GM18517 (cell line): ENCODE measurements around the gene HNRNPL.

Source experiments
- ATAC-seq: cut with Tn5 transposase; IDR thresholded peaks from one replicate; pipeline ENCODE4 v1.9.1; 2021; ENCODE audit warnings: mild to moderate bottlenecking, moderate library complexity; ENCODE audit not compliant: unreplicated experiment

The HNRNPL gene

GRCh38 chr19:38846097-38846496, 3.7 kb downstream of the HNRNPL start:
- ATAC-seq = no peak

- ATAC-seq = no peak
These were observed 4.3 kb downstream of the HNRNPL start for GRCh38 chr19:38845374-38846024.

GRCh38 chr19:38844093-38844686, 5.6 kb downstream of the HNRNPL start:
- ATAC-seq = no peak

GRCh38 chr19:38843175-38843758, 6.5 kb downstream of the HNRNPL start:
- ATAC-seq = no peak

- no peak for ATAC-seq
These were observed 7.2 kb downstream of the HNRNPL start for GRCh38 chr19:38842439-38843174.

GRCh38 chr19:38841787-38842438, 7.9 kb downstream of the HNRNPL start:
- no peak for ATAC-seq

- no peak for ATAC-seq
These were observed 8.5 kb downstream of the HNRNPL start for GRCh38 chr19:38841180-38841766.

GRCh38 chr19:38840583-38840968, 9.2 kb downstream of the HNRNPL start:
- ATAC-seq = no peak

- no peak for ATAC-seq
These were observed 9.8 kb downstream of the HNRNPL start for GRCh38 chr19:38839816-38840582.

- no peak for ATAC-seq
These were observed 10.6 kb downstream of the HNRNPL start for GRCh38 chr19:38838986-38839761.

- ATAC-seq = no peak
These were observed 11.4 kb downstream of the HNRNPL start for GRCh38 chr19:38838208-38838985.

GRCh38 chr19:38837656-38838121, 12.1 kb downstream of the HNRNPL start:
- no peak for ATAC-seq

- ATAC-seq = no peak
These were observed 12.7 kb downstream of the HNRNPL start for GRCh38 chr19:38836983-38837626.

- ATAC-seq = no peak
These were observed 13.4 kb downstream of the HNRNPL start for GRCh38 chr19:38836159-38836982.

GRCh38 chr19:38834590-38834989, 15.2 kb downstream of the HNRNPL start:
- ATAC-seq = no peak

GRCh38 chr19:38834104-38834490, 15.7 kb downstream of the HNRNPL start:
- no peak for ATAC-seq

GRCh38 chr19:38833092-38833425, 16.7 kb downstream of the HNRNPL start:
- no peak for ATAC-seq
